IMR-90 (cell line): ENCODE measurements around the gene GPR45. TPM values are rescaled to one million over a fixed set of nuclear protein-coding genes. Genes with fewer than 3 reads are reported as not detected.

Experiments used
- ATAC-seq: fragments of 200-7000 bp; cut with Tn5 transposase; 2 replicates; pipeline ENCODE4 v1.9.1; 2020; ENCODE audit warnings: low read depth, mild to moderate bottlenecking, moderate library complexity
- BruUV-seq: library from RNA; stranded (reverse); fragments of 400-500 nt; replicated peaks from 2 replicates; lab custom pipeline; 2021; lab: Mats Ljungman, UMichigan
- CTCF ChIA-PET: fragments of 300-600 bp; formaldehyde crosslinking; extraction: SDS; loops from one replicate; lab custom pipeline; 2021; ENCODE audit warnings: antibody characterized with exemption; lab: Yijun Ruan, JAX
- POLR2A ChIA-PET: fragments of 300-600 bp; sonication (Branson Sonifier 250); formaldehyde crosslinking; loops from one replicate; lab custom pipeline; 2022; ENCODE audit warnings: antibody characterized with exemption; ENCODE audit not compliant: unreplicated experiment; lab: Charles Lee
- DNase-seq: peaks from one replicate; pipeline ENCODE4 v3.0.0; 2013
- H2AFZ ChIP-seq: replicated peaks from 2 replicates; pipeline ENCODE3; 2013; ENCODE audit warnings: low read length, mild to moderate bottlenecking; ENCODE audit not compliant: poor library complexity
- H2AK5ac ChIP-seq: 2 replicates; pipeline ENCODE4 v1.6.1; 2013; ENCODE audit warnings: low read depth, low read length, inconsistent platforms
- H2AK9ac ChIP-seq: replicated peaks from 2 replicates; pipeline ENCODE3; 2013; ENCODE audit warnings: mild to moderate bottlenecking, low read depth, low read length, moderate library complexity; ENCODE audit not compliant: poor library complexity
- H2BK120ac ChIP-seq: 2 replicates; pipeline ENCODE4 v1.6.1; 2013; ENCODE audit warnings: low read depth, low read length, inconsistent platforms
- H2BK15ac ChIP-seq: 3 replicates; pipeline ENCODE4 v1.6.1; 2013; ENCODE audit warnings: low read depth, low read length, inconsistent platforms
- H2BK20ac ChIP-seq: 2 replicates; pipeline ENCODE4 v1.6.1; 2013; ENCODE audit warnings: low read depth, mild to moderate bottlenecking, inconsistent platforms, low read length, moderate library complexity
- H2BK5ac ChIP-seq: 2 replicates; pipeline ENCODE4 v1.6.1; 2013; ENCODE audit warnings: mild to moderate bottlenecking, low read depth, low read length, inconsistent platforms; ENCODE audit not compliant: poor library complexity, severe bottlenecking
- H3K14ac ChIP-seq: replicated peaks from 2 replicates; pipeline ENCODE4 v1.6.1; 2013; ENCODE audit warnings: low read depth, low read length, inconsistent platforms
- H3K18ac ChIP-seq: 2 replicates; pipeline ENCODE4 v1.6.1; 2013; ENCODE audit warnings: low read depth, low read length, control low read depth
- H3K23ac ChIP-seq: 2 replicates; pipeline ENCODE4 v1.6.1; 2013; ENCODE audit warnings: low read depth, low read length, inconsistent platforms
- H3K27ac ChIP-seq: 2 replicates; pipeline ENCODE4 v1.5.1; 2013; ENCODE audit warnings: mild to moderate bottlenecking, control low read depth, low read length; ENCODE audit not compliant: insufficient read depth
- H3K27me3 ChIP-seq: 2 replicates; pipeline ENCODE4 v1.6.1; 2013; ENCODE audit warnings: low read length; ENCODE audit not compliant: control insufficient read depth, insufficient read depth
- H3K36me3 ChIP-seq: 2 replicates; pipeline ENCODE4 v1.6.1; 2013; ENCODE audit warnings: low read length, mixed read lengths; ENCODE audit not compliant: control insufficient read depth, insufficient read depth
- H3K4ac ChIP-seq: 2 replicates; pipeline ENCODE4 v1.6.1; 2013; ENCODE audit warnings: low read depth, low read length, inconsistent platforms
- H3K4me1 ChIP-seq: 2 replicates; pipeline ENCODE4 v1.6.1; 2013; ENCODE audit warnings: low read length, mixed read lengths; ENCODE audit not compliant: control insufficient read depth, insufficient read depth
- H3K4me2 ChIP-seq: 2 replicates; pipeline ENCODE4 v1.6.1; 2013; ENCODE audit warnings: low read depth, mild to moderate bottlenecking, control low read depth, low read length, moderate library complexity
- H3K4me3 ChIP-seq: 2 replicates; pipeline ENCODE4 v1.5.1; 2013; ENCODE audit warnings: low read depth, mild to moderate bottlenecking, control low read depth, low read length, moderate library complexity; ENCODE audit not compliant: insufficient read depth
- H3K56ac ChIP-seq: 2 replicates; pipeline ENCODE4 v1.6.1; 2013; ENCODE audit warnings: low read length, inconsistent platforms; ENCODE audit not compliant: insufficient read depth; ENCODE audit errors: extremely low read depth
- H3K79me1 ChIP-seq, 2 experiments: 2 replicates each; pipeline ENCODE4 v1.6.1; 2013; ENCODE audit warnings: low read length in 2 of 2, inconsistent platforms in 1 of 2, low read depth in 1 of 2
- H3K9ac ChIP-seq: 2 replicates; pipeline ENCODE4 v1.6.1; 2013; ENCODE audit warnings: low read depth, low read length, control low read depth
- H3K9me1 ChIP-seq: 2 replicates; pipeline ENCODE4 v1.6.1; 2013; ENCODE audit warnings: low read length, inconsistent platforms; ENCODE audit not compliant: insufficient read depth
- H3K9me3 ChIP-seq: 2 replicates; pipeline ENCODE4 v1.6.1; 2013; ENCODE audit warnings: low read length; ENCODE audit not compliant: control insufficient read depth, insufficient read depth
- H4K20me1 ChIP-seq: 2 replicates; pipeline ENCODE4 v1.6.1; 2013; ENCODE audit warnings: low read length, inconsistent platforms; ENCODE audit not compliant: insufficient read depth
- H4K5ac ChIP-seq: 2 replicates; pipeline ENCODE4 v1.6.1; 2013; ENCODE audit warnings: mild to moderate bottlenecking, low read depth, low read length, control low read depth
- H4K8ac ChIP-seq, 2 experiments: 2 replicates each; pipeline ENCODE4 v1.6.1; 2013; ENCODE audit warnings: low read depth in 2 of 2, low read length in 2 of 2, control low read depth in 1 of 2, inconsistent platforms in 1 of 2
- H4K91ac ChIP-seq: 2 replicates; pipeline ENCODE4 v1.6.1; 2013; ENCODE audit warnings: low read depth, low read length, inconsistent platforms; ENCODE audit not compliant: insufficient read depth
- BHLHE40 ChIP-seq: fragments of 150-350 bp; IDR thresholded peaks from 2 replicates; pipeline ENCODE4 v1.6.1; 2016; ENCODE audit warnings: mild to moderate bottlenecking, low read depth, low read length
- CEBPB ChIP-seq: IDR thresholded peaks from 2 replicates; pipeline ENCODE4 v1.6.1; 2012; ENCODE audit warnings: low read depth, low read length, improper control_type of control experiment
- CHD1 ChIP-seq: IDR thresholded peaks from 2 replicates; pipeline ENCODE4 v1.6.1; 2012; ENCODE audit warnings: low read depth, low read length, improper control_type of control experiment
- FOS ChIP-seq: fragments of 150-350 bp; IDR thresholded peaks from 2 replicates; pipeline ENCODE4 v1.6.1; 2016; ENCODE audit warnings: low read depth, low read length
- MAFK ChIP-seq: IDR thresholded peaks from 2 replicates; pipeline ENCODE4 v1.6.1; 2012; ENCODE audit warnings: low read depth, low read length, improper control_type of control experiment
- MAZ ChIP-seq: IDR thresholded peaks from 2 replicates; pipeline ENCODE4 v1.6.1; 2012; ENCODE audit warnings: low read depth, mild to moderate bottlenecking, low read length, improper control_type of control experiment, moderate library complexity, borderline replicate concordance
- MXI1 ChIP-seq: IDR thresholded peaks from 2 replicates; pipeline ENCODE4 v1.6.1; 2012; ENCODE audit warnings: low read depth, mild to moderate bottlenecking, low read length, moderate library complexity, borderline replicate concordance
- NFE2L2 ChIP-seq: fragments of 150-350 bp; IDR thresholded peaks from 2 replicates; pipeline ENCODE4 v1.6.1; 2016; ENCODE audit warnings: low read depth, mild to moderate bottlenecking, low read length
- POLR2A ChIP-seq: IDR thresholded peaks from 2 replicates; pipeline ENCODE4 v1.6.1; 2012; ENCODE audit warnings: mild to moderate bottlenecking, low read depth, low read length
- RAD21 ChIP-seq: IDR thresholded peaks from 2 replicates; pipeline ENCODE4 v1.6.1; 2012; ENCODE audit warnings: low read length, improper control_type of control experiment
- RCOR1 ChIP-seq: IDR thresholded peaks from 2 replicates; pipeline ENCODE4 v1.6.1; 2012; ENCODE audit warnings: mild to moderate bottlenecking, low read length, improper control_type of control experiment; ENCODE audit not compliant: insufficient replicate concordance
- RFX5 ChIP-seq: IDR thresholded peaks from 2 replicates; pipeline ENCODE4 v1.8.0; 2012; ENCODE audit warnings: low read depth, mild to moderate bottlenecking, low read length, moderate library complexity
- SMC3 ChIP-seq: fragments of 150-350 bp; IDR thresholded peaks from 2 replicates; pipeline ENCODE4 v1.6.1; 2016; ENCODE audit warnings: low read depth, mild to moderate bottlenecking, antibody characterized with exemption, low read length, moderate library complexity
- USF2 ChIP-seq: fragments of 150-350 bp; IDR thresholded peaks from 2 replicates; pipeline ENCODE4 v1.6.1; 2017; ENCODE audit warnings: mild to moderate bottlenecking, antibody characterized with exemption, low read length, low read depth
- WGBS, 2 experiments: methylation state at CpG; one replicate each; pipeline versions ENCODE4 v1.1.5 to v1.1.7; 2013; ENCODE audit warnings: missing lambda C conversion rate in 2 of 2; ENCODE audit not compliant: insufficient read length in 1 of 2; ENCODE audit errors: extremely low coverage in 2 of 2; 5-methylcytosine and 5-hydroxymethylcytosine counted together
- dilution Hi-C: fragments of 300-500 bp; cut with HindIII; formaldehyde crosslinking; loops from one replicate; pipeline ENCODE4 v1.14.3; 2018; ENCODE audit warnings: low sequenced_read_pairs; ENCODE audit not compliant: unreplicated experiment
- in situ Hi-C: fragments of 300-500 bp; cut with MboI; formaldehyde crosslinking; loops from 3 replicates; pipeline ENCODE4 v1.14.3; 2019; ENCODE audit warnings: low sequenced_read_pairs, inconsistent platforms, mixed read lengths
- intact Hi-C: fragments of 100-400 bp; cut with micrococcal nuclease; formaldehyde crosslinking; loops from 2 replicates; pipeline ENCODE4 v1.10.0; 2022
- polyA plus RNA-seq, 3 experiments: library from polyadenylated mRNA; depleted of rRNA; stranded (reverse); fragments of >200 nt; gene quantifications; 2 replicates each; pipeline ENCODE4 v1.2.3, GENCODE V29; 2012; ENCODE audit warnings: low replicate concordance in 1 of 3
- total RNA-seq: library from RNA; depleted of rRNA; stranded (reverse); fragments of >200 nt; gene quantifications from 2 replicates; pipeline ENCODE4 v1.2.3, GENCODE V29; 2012
- TF ChIP-seq, protein P1 (sequence below): fragments of 150-350 bp; IDR thresholded peaks from 2 replicates; pipeline ENCODE4 v1.6.1; 2016; ENCODE audit warnings: low read depth, mild to moderate bottlenecking, low read length, moderate library complexity, borderline replicate concordance
- TF ChIP-seq, protein P2 (sequence below): conservative IDR thresholded peaks from 2 replicates; pipeline ENCODE4 v1.5.1; 2012; ENCODE audit warnings: mild to moderate bottlenecking, low read depth, low read length, improper control_type of control experiment

The GPR45 gene
- total and polyA plus RNA-seq, 2 of the 4 experiments (the other 2 are of a cell fraction): not detected

DNA sequence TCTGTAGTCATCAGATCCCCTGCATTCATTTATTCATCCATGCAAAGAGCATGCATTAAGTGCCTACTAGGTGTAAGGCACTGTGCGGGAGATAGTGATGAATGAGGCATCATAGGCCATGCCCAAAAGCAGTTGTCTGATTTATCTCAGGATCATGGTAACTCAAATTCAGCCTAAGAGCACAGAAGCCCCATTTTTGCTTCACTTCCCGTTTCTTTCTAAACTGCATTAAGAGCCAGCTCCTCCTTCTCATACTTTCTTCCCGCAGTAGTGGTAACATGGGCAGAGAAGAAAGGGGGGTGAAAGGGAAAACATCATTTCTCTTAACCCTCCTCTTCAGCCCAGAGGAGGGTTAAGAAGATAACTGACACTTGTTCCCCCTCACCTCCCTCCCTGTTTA lies 2.9 kb downstream of the GPR45 start:
- dilution Hi-C loops: no loop called here
- Histone ChIP-seq H3K27ac (no peak overlapping the region), H2AK5ac (no peak overlapping the region), H3K23ac (no peak overlapping the region), H3K56ac (no peak overlapping the region), H3K27me3 (peaks cover 13% of the 10 kb centered on the region), H2BK15ac (no peak overlapping the region), H2BK120ac (no peak overlapping the region), H3K4me2 (no peak overlapping the region), H2BK5ac (no peak overlapping the region), H3K79me1 (no peaks in the 10 kb centered on the region), H3K18ac (no peak overlapping the region), H4K91ac (no peak overlapping the region), H3K9me3 (no peaks in the 10 kb centered on the region), H3K9ac (no peak overlapping the region), H3K4me1 (0 out of 2 replicates have a peak, but pooled peaks cover 1% of the 10 kb centered on the region), H2AFZ (no peak overlapping the region), H4K20me1 (no peaks in the 10 kb centered on the region), H4K8ac (no peak overlapping the region), H3K9me1 (0 out of 2 replicates have a peak, but pooled peaks cover 3% of the 10 kb centered on the region), H4K5ac (no peak overlapping the region), H3K4me3 (no peak overlapping the region), H2AK9ac (no peak overlapping the region), H3K14ac (no peak overlapping the region), H3K36me3 (no peaks in the 10 kb centered on the region), H3K4ac (no peak overlapping the region), H2BK20ac (no peak overlapping the region)
- intact Hi-C loops: no loop called here
- ChIA-PET CTCF (no interaction called here), POLR2A (no interaction called here)
- TF ChIP-seq SMC3 (no peak), FOS (no peak), BHLHE40 (no peak), MAZ (no peak), NFE2L2 (no peak), MXI1 (no peak), RAD21 (no peak), CEBPB (no peak), USF2 (no peak), POLR2A (no peak), CHD1 (no peak), RCOR1 (no peak), RFX5 (no peak), MAFK (no peak)
- TF ChIP-seq, protein P1, sequence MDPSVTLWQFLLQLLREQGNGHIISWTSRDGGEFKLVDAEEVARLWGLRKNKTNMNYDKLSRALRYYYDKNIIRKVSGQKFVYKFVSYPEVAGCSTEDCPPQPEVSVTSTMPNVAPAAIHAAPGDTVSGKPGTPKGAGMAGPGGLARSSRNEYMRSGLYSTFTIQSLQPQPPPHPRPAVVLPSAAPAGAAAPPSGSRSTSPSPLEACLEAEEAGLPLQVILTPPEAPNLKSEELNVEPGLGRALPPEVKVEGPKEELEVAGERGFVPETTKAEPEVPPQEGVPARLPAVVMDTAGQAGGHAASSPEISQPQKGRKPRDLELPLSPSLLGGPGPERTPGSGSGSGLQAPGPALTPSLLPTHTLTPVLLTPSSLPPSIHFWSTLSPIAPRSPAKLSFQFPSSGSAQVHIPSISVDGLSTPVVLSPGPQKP: no peak
- TF ChIP-seq, protein P2, sequence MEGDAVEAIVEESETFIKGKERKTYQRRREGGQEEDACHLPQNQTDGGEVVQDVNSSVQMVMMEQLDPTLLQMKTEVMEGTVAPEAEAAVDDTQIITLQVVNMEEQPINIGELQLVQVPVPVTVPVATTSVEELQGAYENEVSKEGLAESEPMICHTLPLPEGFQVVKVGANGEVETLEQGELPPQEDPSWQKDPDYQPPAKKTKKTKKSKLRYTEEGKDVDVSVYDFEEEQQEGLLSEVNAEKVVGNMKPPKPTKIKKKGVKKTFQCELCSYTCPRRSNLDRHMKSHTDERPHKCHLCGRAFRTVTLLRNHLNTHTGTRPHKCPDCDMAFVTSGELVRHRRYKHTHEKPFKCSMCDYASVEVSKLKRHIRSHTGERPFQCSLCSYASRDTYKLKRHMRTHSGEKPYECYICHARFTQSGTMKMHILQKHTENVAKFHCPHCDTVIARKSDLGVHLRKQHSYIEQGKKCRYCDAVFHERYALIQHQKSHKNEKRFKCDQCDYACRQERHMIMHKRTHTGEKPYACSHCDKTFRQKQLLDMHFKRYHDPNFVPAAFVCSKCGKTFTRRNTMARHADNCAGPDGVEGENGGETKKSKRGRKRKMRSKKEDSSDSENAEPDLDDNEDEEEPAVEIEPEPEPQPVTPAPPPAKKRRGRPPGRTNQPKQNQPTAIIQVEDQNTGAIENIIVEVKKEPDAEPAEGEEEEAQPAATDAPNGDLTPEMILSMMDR: no peak
- no CpG with 5 or more reads among the region's 3 CpGs for WGBS, 2 experiments
- in situ Hi-C loops: no loop called here
- BruUV-seq: no TSS peak
- no peak for DNase-seq
- ATAC-seq: no peak
